H9 (cell line): ENCODE data around the gene PTPN13. TPM values are rescaled to one million over a fixed set of nuclear protein-coding genes. Genes with fewer than 3 reads are reported as not detected.
"Not testable (repeated sequence)": the region's sequence is repeated elsewhere in the genome, so short reads cannot be mapped to it uniquely, and the experiment has no call there.

Experiments used
- DNase-seq: peaks from one replicate; pipeline ENCODE4 v3.0.0-alpha.2; 2017
- H2AFZ ChIP-seq: one replicate; pipeline ENCODE4 v1.6.1; 2013; ENCODE audit warnings: mild to moderate bottlenecking, low read length, control low read depth, moderate library complexity
- H2AK5ac ChIP-seq: 2 replicates; pipeline ENCODE4 v1.6.1; 2013; ENCODE audit warnings: low read length, control low read depth, mixed read lengths; ENCODE audit not compliant: insufficient read length
- H2BK120ac ChIP-seq: one replicate; pipeline ENCODE4 v1.6.1; 2013; ENCODE audit warnings: low read depth, mild to moderate bottlenecking, low read length, control low read depth, inconsistent platforms; ENCODE audit not compliant: poor library complexity, severe bottlenecking
- H2BK12ac ChIP-seq: 2 replicates; pipeline ENCODE4 v1.6.1; 2013; ENCODE audit warnings: low read length, control low read depth, mixed read lengths, low read depth; ENCODE audit not compliant: insufficient read length
- H2BK15ac ChIP-seq: 2 replicates; pipeline ENCODE4 v1.6.1; 2013; ENCODE audit warnings: low read depth, low read length, control low read depth
- H2BK20ac ChIP-seq: one replicate; pipeline ENCODE4 v1.6.1; 2013; ENCODE audit warnings: low read depth, mild to moderate bottlenecking, low read length, control low read depth, inconsistent platforms; ENCODE audit not compliant: poor library complexity, severe bottlenecking
- H2BK5ac ChIP-seq: 2 replicates; pipeline ENCODE4 v1.6.1; 2013; ENCODE audit warnings: low read length, control low read depth, mixed read lengths; ENCODE audit not compliant: insufficient read length
- H3K14ac ChIP-seq: 2 replicates; pipeline ENCODE4 v1.6.1; 2013; ENCODE audit warnings: low read length, control low read depth; ENCODE audit not compliant: insufficient read depth
- H3K18ac ChIP-seq: 2 replicates; pipeline ENCODE4 v1.6.1; 2013; ENCODE audit warnings: low read depth, mild to moderate bottlenecking, mixed read lengths, low read length, control low read depth; ENCODE audit not compliant: insufficient read length
- H3K23ac ChIP-seq: 2 replicates; pipeline ENCODE4 v1.6.1; 2013; ENCODE audit warnings: low read length, control low read depth, mixed read lengths, low read depth; ENCODE audit not compliant: insufficient read length
- H3K23me2 ChIP-seq: 2 replicates; pipeline ENCODE4 v1.6.1; 2013; ENCODE audit warnings: low read depth, mild to moderate bottlenecking, mixed read lengths, low read length, control low read depth; ENCODE audit not compliant: insufficient read length, poor library complexity, severe bottlenecking
- H3K27ac ChIP-seq: 2 replicates; pipeline ENCODE4 v1.5.1; 2013; ENCODE audit warnings: low read length, control low read depth, mixed read lengths, low read depth; ENCODE audit not compliant: insufficient read length
- H3K27me3 ChIP-seq: 2 replicates; pipeline ENCODE4 v1.6.1; 2013; ENCODE audit warnings: low read length, control low read depth, inconsistent platforms; ENCODE audit not compliant: insufficient read depth
- H3K4ac ChIP-seq: 2 replicates; pipeline ENCODE4 v1.6.1; 2013; ENCODE audit warnings: low read depth, mild to moderate bottlenecking, control low read depth, inconsistent platforms, low read length, moderate library complexity
- H3K4me1 ChIP-seq: 2 replicates; pipeline ENCODE4 v1.6.1; 2013; ENCODE audit warnings: low read length, control low read depth, inconsistent platforms; ENCODE audit not compliant: insufficient read depth
- H3K4me2 ChIP-seq: 2 replicates; pipeline ENCODE4 v1.6.1; 2013; ENCODE audit warnings: low read length, control low read depth, mixed read lengths; ENCODE audit not compliant: insufficient read length, insufficient read depth
- H3K56ac ChIP-seq: 2 replicates; pipeline ENCODE4 v1.6.1; 2013; ENCODE audit warnings: low read depth, mild to moderate bottlenecking, mixed read lengths, low read length, control low read depth; ENCODE audit not compliant: insufficient read length
- H3K79me1 ChIP-seq: 2 replicates; pipeline ENCODE4 v1.6.1; 2013; ENCODE audit warnings: low read depth, mild to moderate bottlenecking, moderate library complexity, low read length, control low read depth, inconsistent platforms; ENCODE audit not compliant: insufficient read depth, poor library complexity, severe bottlenecking
- H3K79me2 ChIP-seq: 2 replicates; pipeline ENCODE4 v1.6.1; 2013; ENCODE audit warnings: low read length, control low read depth, inconsistent platforms; ENCODE audit not compliant: insufficient read depth
- H3K9ac ChIP-seq: 2 replicates; pipeline ENCODE4 v1.6.1; 2013; ENCODE audit warnings: low read length, control low read depth, mixed read lengths; ENCODE audit not compliant: insufficient read length; ENCODE audit errors: extremely low read depth
- H3K9me3 ChIP-seq: one replicate; pipeline ENCODE4 v1.6.1; 2013; ENCODE audit warnings: low read depth, low read length, inconsistent platforms; ENCODE audit not compliant: control insufficient read depth
- H3T11ph ChIP-seq: one replicate; pipeline ENCODE4 v1.6.1; 2013; ENCODE audit warnings: mild to moderate bottlenecking, low read length, control low read depth, inconsistent platforms
- H4K20me1 ChIP-seq: one replicate; pipeline ENCODE4 v1.6.1; 2013; ENCODE audit not compliant: control insufficient read depth, insufficient read length, insufficient read depth
- H4K5ac ChIP-seq: 2 replicates; pipeline ENCODE4 v1.6.1; 2013; ENCODE audit warnings: low read depth, mild to moderate bottlenecking, mixed read lengths, low read length, control low read depth; ENCODE audit not compliant: insufficient read length
- H4K8ac ChIP-seq: replicated peaks from 2 replicates; pipeline ENCODE4 v1.6.1; 2013; ENCODE audit warnings: low read length, control low read depth, mixed read lengths, low read depth; ENCODE audit not compliant: insufficient read length
- H4K91ac ChIP-seq: 2 replicates; pipeline ENCODE4 v1.6.1; 2013; ENCODE audit warnings: low read depth, mild to moderate bottlenecking, moderate library complexity, mixed read lengths, low read length, control low read depth; ENCODE audit not compliant: insufficient read length
- H3K27ac Mint-ChIP-seq, 3 experiments: 2 replicates in 2 of 3; 3 replicates in 1 of 3; pipeline ENCODE4 v1.8.0; 2020 to 2021; ENCODE audit warnings: mixed read lengths in 3 of 3, mild to moderate bottlenecking in 1 of 3, moderate library complexity in 1 of 3
- H3K27me3 Mint-ChIP-seq: 2 replicates; pipeline ENCODE4 v1.8.0; 2021; ENCODE audit warnings: low read depth, mild to moderate bottlenecking, moderate library complexity, mixed read lengths
- H3K36me3 Mint-ChIP-seq, 3 experiments: 2 replicates in 2 of 3; 3 replicates in 1 of 3; pipeline ENCODE4 v1.8.0; 2020 to 2021; ENCODE audit warnings: low read depth in 3 of 3, mixed read lengths in 3 of 3; ENCODE audit not compliant: insufficient read depth in 1 of 3
- H3K4me1 Mint-ChIP-seq, 2 experiments: 2 replicates each; pipeline ENCODE4 v1.8.0; 2020; ENCODE audit warnings: mixed read lengths in 2 of 2
- H3K4me3 Mint-ChIP-seq, 2 experiments: 2 replicates in 1 of 2; 3 replicates in 1 of 2; pipeline ENCODE4 v1.8.0; 2020 to 2021; ENCODE audit warnings: mild to moderate bottlenecking in 2 of 2, mixed read lengths in 2 of 2, moderate library complexity in 1 of 2
- H3K9me3 Mint-ChIP-seq, 2 experiments: 2 replicates in 1 of 2; 3 replicates in 1 of 2; pipeline ENCODE4 v1.8.0; 2020; ENCODE audit warnings: mild to moderate bottlenecking in 2 of 2, mixed read lengths in 2 of 2, moderate library complexity in 1 of 2
- whole genome bisulfite sequencing: extraction: QIAGEN DNeasy Blood & Tissue Kit; methylation state at CpG from one replicate; pipeline ENCODE4 v1.1.7; 2013; ENCODE audit warnings: missing lambda C conversion rate, low lambda C conversion rate, mixed read lengths; ENCODE audit not compliant: insufficient read length; ENCODE audit errors: extremely low coverage; 5-methylcytosine and 5-hydroxymethylcytosine counted together
- total RNA-seq: library from RNA; stranded (reverse); gene quantifications from 2 replicates; pipeline ENCODE4 v1.2.1, GENCODE V29; 2021
- TF ChIP-seq, protein P1 (sequence below): fragments of 200-600 bp; sonication (generic); conservative IDR thresholded peaks from 3 replicates; pipeline ENCODE4 v1.8.0; 2021; ENCODE audit warnings: antibody characterized with exemption, mild to moderate bottlenecking

Gene PTPN13
- total RNA-seq, 1 experiment from 2014 or later: 34.9 TPM

DNA sequence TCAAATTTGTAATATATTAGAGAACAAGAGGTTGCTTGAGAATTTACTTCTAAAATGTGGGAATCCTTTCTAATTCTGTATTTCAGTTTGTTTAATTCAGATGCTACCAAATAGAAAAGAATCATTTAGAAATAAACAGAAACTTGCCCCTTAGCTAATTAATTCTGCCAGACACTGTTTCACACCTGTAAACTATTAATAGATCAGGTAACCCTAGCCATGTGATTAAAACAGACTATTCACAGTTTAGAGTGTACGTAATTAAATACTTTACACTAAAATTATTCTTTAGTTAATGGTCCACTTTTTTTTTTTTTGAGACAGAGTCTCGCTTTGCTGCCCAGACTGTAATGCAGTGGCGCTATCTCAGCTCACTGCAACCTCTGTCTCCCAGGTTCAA is 124.0 kb downstream of the PTPN13 start:
- H2BK15ac ChIP-seq: no peak overlapping the region
- no peak overlapping the region for H2BK5ac ChIP-seq
- peak overlapping the region in 1 of 3 experiments; percentile 2; a peak in 1 of 7 replicates for H3K27ac Mint-ChIP-seq
- TF ChIP-seq, protein P1, sequence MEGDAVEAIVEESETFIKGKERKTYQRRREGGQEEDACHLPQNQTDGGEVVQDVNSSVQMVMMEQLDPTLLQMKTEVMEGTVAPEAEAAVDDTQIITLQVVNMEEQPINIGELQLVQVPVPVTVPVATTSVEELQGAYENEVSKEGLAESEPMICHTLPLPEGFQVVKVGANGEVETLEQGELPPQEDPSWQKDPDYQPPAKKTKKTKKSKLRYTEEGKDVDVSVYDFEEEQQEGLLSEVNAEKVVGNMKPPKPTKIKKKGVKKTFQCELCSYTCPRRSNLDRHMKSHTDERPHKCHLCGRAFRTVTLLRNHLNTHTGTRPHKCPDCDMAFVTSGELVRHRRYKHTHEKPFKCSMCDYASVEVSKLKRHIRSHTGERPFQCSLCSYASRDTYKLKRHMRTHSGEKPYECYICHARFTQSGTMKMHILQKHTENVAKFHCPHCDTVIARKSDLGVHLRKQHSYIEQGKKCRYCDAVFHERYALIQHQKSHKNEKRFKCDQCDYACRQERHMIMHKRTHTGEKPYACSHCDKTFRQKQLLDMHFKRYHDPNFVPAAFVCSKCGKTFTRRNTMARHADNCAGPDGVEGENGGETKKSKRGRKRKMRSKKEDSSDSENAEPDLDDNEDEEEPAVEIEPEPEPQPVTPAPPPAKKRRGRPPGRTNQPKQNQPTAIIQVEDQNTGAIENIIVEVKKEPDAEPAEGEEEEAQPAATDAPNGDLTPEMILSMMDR: no peak
- no peaks in the 10 kb centered on the region for H3K4me1 ChIP-seq
- no peak overlapping the region for H3T11ph ChIP-seq
- no peak overlapping the region for H4K8ac ChIP-seq
- H3K4ac ChIP-seq: no peak overlapping the region
- no peak overlapping the region for H3K4me2 ChIP-seq
- peaks cover 10 to 14% of the 10 kb centered on the region in 2 experiments; a peak in 4 of 5 replicates for H3K9me3 Mint-ChIP-seq
- no CpG with 5 or more reads among the region's 3 CpGs for WGBS
- H2AFZ ChIP-seq: no peak overlapping the region
- no peaks in the 10 kb centered on the region for H3K27me3 Mint-ChIP-seq
- no peak overlapping the region for H2AK5ac ChIP-seq
- H4K91ac ChIP-seq: no peak overlapping the region
- H2BK20ac ChIP-seq: no peak overlapping the region
- no peaks in the 10 kb centered on the region for H3K4me1 Mint-ChIP-seq
- no peaks in the 10 kb centered on the region for H3K27me3 ChIP-seq
- H2BK120ac ChIP-seq: no peak overlapping the region
- H3K9ac ChIP-seq: no peak overlapping the region
- no peak overlapping the region for H3K4me3 Mint-ChIP-seq
- H4K5ac ChIP-seq: no peak overlapping the region
- no peak overlapping the region for H3K27ac ChIP-seq
- no peaks in the 10 kb centered on the region for H3K79me1 ChIP-seq
- H2BK12ac ChIP-seq: no peak overlapping the region
- DNase-seq: no peak
- H3K56ac ChIP-seq: no peak overlapping the region
- H3K79me2 ChIP-seq: no peaks in the 10 kb centered on the region
- H3K14ac ChIP-seq: no peak overlapping the region
- H3K36me3 Mint-ChIP-seq: peaks cover 31 to 49% (median 34%) of the 10 kb centered on the region in 3 experiments
- H3K9me3 ChIP-seq: peaks cover 2% of the 10 kb centered on the region
- H4K20me1 ChIP-seq: no peaks in the 10 kb centered on the region
- no peak overlapping the region for H3K23ac ChIP-seq
- H3K18ac ChIP-seq: no peak overlapping the region
- H3K23me2 ChIP-seq: no peaks in the 10 kb centered on the region

DNA sequence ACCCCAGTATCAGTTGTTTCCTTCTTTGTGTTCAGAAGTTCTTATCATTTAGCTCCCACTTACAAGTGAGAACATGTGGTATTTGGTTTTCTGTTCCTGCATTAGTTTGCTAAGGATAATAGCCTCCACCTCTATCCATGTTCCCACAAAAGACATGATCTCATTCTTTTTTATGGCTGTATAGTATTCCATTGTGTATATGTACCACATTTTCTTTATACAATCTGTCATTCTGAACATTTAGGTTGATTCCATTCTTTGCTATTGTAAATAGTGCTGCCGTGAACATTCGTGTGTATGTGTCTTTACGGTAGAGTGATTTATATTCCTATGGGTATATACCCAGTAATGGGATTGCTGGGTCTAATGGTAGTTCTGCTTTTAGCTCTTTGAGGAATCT is 125.0 kb downstream of the PTPN13 start:
- not testable (repeated sequence) for H4K20me1 ChIP-seq, H3K4me1 ChIP-seq, H2BK5ac ChIP-seq, H3K14ac ChIP-seq, H3K4ac ChIP-seq, H3K4me3 Mint-ChIP-seq, H4K91ac ChIP-seq, H3K27ac ChIP-seq, H3K27me3 Mint-ChIP-seq, H2BK12ac ChIP-seq, H2BK120ac ChIP-seq, H3T11ph ChIP-seq, H3K4me2 ChIP-seq, H3K4me1 Mint-ChIP-seq, H3K27me3 ChIP-seq, H3K9me3 ChIP-seq, H3K56ac ChIP-seq, H3K23me2 ChIP-seq, H3K79me1 ChIP-seq, H4K5ac ChIP-seq, H2AK5ac ChIP-seq, H3K79me2 ChIP-seq, H4K8ac ChIP-seq, DNase-seq, H3K9ac ChIP-seq, H2AFZ ChIP-seq, H2BK20ac ChIP-seq, H3K27ac Mint-ChIP-seq, H2BK15ac ChIP-seq, H3K18ac ChIP-seq, H3K23ac ChIP-seq
- no CpG with 5 or more reads among the region's 3 CpGs for WGBS
- Mint-ChIP-seq H3K36me3 (peaks cover 40 to 59% (median 41%) of the 10 kb centered on the region in 3 experiments), H3K9me3 (peaks cover 14 to 20% of the 10 kb centered on the region in 2 experiments; a peak in 4 of 5 replicates)
